Brain microvascular endothelial cell (primary cell): ENCODE results near the gene IL20.
A peak's percentile ranks its signal among the peaks of the same experiment; 100 is the strongest.

Source experiments
- DNase-seq: peaks from one replicate; pipeline ENCODE4 v3.0.0-alpha.2; 2020
- H3K27ac ChIP-seq: fragments of 250-450 bp; sonication (Bioruptor Pico); 2 replicates; pipeline ENCODE4 v1.5.1; 2020; ENCODE audit warnings: mild to moderate bottlenecking, moderate library complexity
- H3K27me3 ChIP-seq: fragments of 250-450 bp; sonication (Bioruptor Pico); replicated peaks from 2 replicates; pipeline ENCODE4 v1.5.1; 2020; ENCODE audit warnings: mild to moderate bottlenecking
- H3K36me3 ChIP-seq: fragments of 250-450 bp; sonication (Bioruptor Pico); replicated peaks from 2 replicates; pipeline ENCODE4 v1.5.1; 2020; ENCODE audit warnings: mild to moderate bottlenecking
- H3K4me3 ChIP-seq: 2 replicates; pipeline ENCODE4 v1.5.1; 2011; ENCODE audit warnings: low read depth, mild to moderate bottlenecking, control low read depth, low read length, moderate library complexity
- in situ Hi-C: cut with HindIII; loops from 2 replicates; pipeline ENCODE4 v1.10.0; 2017; ENCODE audit warnings: low sequenced_read_pairs, low pct_ligation_motif_present
- TF ChIP-seq, protein P1 (sequence below): IDR thresholded peaks from 2 replicates; pipeline ENCODE4 v1.5.1; 2011; ENCODE audit warnings: low read depth, mild to moderate bottlenecking, moderate library complexity, low read length, control low read depth, inconsistent platforms; ENCODE audit errors: missing control alignments

The IL20 gene

DNA sequence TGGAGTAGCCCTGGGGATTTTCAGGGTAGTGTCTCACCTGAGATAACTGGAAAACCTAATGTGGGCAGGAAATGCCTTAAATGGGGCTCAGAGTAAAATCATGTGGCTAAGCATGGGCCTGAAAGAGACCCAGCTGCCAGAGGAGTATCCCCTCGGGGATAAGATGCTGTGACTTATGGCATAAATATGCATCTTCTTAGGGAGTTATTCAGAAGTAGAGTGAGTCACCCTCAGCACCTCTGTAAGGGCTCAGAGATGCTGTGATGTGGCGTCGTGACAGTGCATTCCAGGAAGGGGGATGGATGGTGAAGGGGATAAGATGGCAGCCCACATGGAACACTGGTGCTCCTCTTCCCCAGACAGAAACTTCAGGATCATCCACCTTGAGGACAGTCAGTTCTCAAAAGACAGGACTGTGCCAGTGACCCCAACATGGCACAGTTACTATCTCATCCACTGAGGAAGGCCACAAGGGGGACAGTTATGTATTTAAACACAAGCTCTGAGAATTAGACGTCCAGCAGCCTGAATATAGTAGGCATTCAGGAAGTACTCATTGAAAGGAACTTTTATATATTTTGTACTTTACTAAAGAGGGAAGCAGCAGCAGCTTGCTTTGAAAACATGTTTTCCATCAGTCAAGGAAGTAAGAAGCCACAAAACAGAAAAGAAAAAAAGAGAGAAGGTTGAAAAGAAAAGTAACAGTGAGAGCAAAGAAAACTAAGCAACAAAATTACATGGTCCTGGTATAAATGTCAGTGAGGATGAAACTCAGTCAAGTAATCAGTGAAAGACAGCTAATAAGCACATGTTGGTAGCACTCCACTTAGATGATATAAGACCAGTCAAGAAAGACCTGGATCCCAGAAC, 40.1 kb downstream of the IL20 start:
- Histone ChIP-seq H3K36me3 (no peaks in the 10 kb centered on the region), H3K27me3 (peaks cover 15% of the 10 kb centered on the region), H3K4me3 (no peak overlapping the region), H3K27ac (peak overlapping the region; percentile 11)
- TF ChIP-seq, protein P1, sequence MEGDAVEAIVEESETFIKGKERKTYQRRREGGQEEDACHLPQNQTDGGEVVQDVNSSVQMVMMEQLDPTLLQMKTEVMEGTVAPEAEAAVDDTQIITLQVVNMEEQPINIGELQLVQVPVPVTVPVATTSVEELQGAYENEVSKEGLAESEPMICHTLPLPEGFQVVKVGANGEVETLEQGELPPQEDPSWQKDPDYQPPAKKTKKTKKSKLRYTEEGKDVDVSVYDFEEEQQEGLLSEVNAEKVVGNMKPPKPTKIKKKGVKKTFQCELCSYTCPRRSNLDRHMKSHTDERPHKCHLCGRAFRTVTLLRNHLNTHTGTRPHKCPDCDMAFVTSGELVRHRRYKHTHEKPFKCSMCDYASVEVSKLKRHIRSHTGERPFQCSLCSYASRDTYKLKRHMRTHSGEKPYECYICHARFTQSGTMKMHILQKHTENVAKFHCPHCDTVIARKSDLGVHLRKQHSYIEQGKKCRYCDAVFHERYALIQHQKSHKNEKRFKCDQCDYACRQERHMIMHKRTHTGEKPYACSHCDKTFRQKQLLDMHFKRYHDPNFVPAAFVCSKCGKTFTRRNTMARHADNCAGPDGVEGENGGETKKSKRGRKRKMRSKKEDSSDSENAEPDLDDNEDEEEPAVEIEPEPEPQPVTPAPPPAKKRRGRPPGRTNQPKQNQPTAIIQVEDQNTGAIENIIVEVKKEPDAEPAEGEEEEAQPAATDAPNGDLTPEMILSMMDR = peak; percentile 17
- peak; percentile 88 for DNase-seq
- in situ Hi-C loops = no loop called here

DNA sequence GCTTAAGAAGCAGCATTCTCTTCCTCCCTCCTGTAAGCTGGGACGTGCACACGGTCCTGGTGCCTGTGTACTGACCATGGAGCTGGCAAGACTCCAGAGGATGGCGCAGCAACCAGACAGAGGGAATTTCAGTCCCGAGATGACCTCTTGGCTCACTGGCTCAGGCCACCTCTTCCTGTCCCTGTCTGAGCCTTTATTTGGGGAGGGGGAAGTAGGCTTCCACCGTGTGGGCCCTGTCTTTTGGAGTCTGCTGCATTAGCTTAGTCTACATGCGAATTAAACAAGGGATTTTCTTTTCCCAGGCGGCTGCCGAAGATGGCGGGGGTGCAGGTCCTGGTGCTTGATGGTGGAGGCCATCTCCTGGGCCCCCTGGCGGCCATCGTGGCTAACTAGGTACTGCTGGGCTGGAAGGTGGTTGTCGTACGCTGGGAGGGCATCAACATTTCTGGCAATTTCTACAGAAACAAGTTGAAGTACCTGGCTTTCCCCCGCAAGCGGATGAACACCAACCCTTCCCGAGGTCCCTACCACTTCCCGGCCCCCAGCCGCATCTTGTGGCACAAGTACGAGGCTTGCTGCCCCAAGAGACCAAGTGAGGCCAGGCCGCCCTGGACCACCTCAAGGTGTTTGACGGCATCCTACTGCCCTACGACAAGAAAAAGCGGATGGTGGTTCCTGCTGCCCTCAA, 42.0 kb downstream of the IL20 start:
- no peak overlapping the region for H3K27ac ChIP-seq
- TF ChIP-seq, protein P1 = peak; percentile 50
- no peak overlapping the region for H3K4me3 ChIP-seq
- H3K27me3 ChIP-seq = peaks cover 17% of the 10 kb centered on the region
- no peaks in the 10 kb centered on the region for H3K36me3 ChIP-seq
- no peak for DNase-seq
- in situ Hi-C loops = no loop called here

DNA sequence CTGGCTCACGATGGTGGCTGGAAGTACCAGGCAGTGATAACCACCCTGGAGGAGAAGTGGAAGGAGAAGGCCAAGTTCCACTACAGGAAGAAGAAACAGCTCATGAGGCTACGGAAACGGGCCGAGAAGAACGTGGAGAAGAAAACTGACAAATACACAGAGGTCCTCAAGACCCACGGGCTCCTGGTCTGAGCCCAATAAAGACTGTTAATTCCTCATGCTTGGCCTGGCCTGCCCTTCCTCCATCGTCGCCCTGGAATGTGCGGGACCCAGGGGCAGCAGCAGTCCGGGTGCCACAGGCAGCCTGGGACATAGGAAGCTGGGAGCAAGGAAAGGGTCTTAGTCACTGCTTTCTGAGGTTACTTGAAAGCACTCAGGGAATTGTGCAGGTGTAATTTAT, 42.6 kb downstream of the IL20 start:
- H3K4me3 ChIP-seq = no peak overlapping the region
- no peak overlapping the region for H3K27ac ChIP-seq
- in situ Hi-C loops = no loop called here
- H3K27me3 ChIP-seq = peaks cover 21% of the 10 kb centered on the region
- TF ChIP-seq, protein P1 = no peak
- no peak for DNase-seq
- H3K36me3 ChIP-seq = no peaks in the 10 kb centered on the region

DNA sequence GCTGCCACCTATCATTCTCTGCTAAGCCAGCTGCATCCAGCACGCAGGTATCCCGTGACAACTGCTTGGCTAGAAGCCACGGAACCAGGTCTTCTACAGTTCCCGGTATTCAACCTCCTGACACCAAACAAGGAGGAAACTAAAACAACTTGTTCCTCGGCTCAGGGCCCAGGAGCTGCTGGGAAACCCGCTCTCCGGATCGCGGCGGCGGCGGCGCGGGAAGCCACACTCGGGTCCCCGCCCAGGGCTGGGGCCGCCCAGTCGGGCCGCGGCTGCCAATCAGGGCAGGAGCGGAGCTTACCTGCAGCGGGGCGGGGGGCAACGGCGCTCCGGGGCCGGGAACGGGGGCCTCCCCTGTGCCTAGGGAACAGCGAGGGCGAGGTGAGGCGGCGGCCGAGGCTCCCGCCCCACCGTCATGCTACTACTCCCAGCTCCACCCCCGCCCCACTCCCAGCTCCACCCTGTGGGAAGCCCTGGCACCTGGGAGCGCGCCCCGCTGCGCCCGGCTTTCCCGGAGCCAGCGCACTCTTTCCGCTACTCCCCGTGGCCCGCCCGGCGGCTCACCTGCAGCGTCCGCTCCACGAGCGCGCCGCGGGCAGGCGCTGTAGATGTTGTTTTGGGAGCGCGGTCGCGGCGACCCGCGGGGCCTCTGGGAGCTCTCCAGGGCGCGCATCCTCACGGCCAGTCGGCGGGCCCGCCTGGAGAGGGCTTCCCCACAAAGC, 43.9 kb downstream of the IL20 start:
- TF ChIP-seq, protein P1 = no peak
- Histone ChIP-seq H3K4me3 (peak overlapping the region; percentile 48), H3K36me3 (no peaks in the 10 kb centered on the region), H3K27me3 (peaks cover 27% of the 10 kb centered on the region), H3K27ac (no peak overlapping the region)
- DNase-seq = no peak
- in situ Hi-C loops = no loop called here

DNA sequence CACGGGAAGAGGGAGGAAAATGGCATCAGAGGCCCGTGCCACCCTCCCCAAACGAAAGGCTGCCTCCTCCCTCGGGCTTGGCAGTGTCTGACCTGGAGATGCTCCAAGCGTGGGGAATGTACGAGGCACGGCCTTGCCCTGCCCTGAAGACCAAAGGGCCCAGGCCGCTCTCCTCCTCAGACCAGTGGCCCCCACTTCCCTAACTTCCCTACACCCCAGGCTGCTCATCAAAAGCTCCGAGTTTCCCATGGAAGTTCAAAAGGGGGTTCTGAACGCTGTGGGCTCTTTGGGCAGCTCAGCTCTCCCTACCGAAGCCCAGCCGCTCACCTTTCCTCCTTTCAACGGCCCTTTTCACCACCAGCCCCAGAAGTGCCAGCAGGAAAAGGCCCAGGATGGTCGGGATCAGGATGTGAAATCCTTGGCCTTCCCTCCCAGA, 44.5 kb downstream of the IL20 start:
- H3K27me3 ChIP-seq = peaks cover 27% of the 10 kb centered on the region
- TF ChIP-seq, protein P1 = no peak
- no peaks in the 10 kb centered on the region for H3K36me3 ChIP-seq
- no peak overlapping the region for H3K27ac ChIP-seq
- in situ Hi-C loops = no loop called here
- no peak for DNase-seq
- peak overlapping the region; percentile 48 for H3K4me3 ChIP-seq
